NCI-H2227 (cell line): ENCODE data around the gene ZNF865.
A peak's percentile ranks its signal among the peaks of the same experiment; 100 is the strongest.
"Not testable (repeated sequence)": the region's sequence is repeated elsewhere in the genome, so short reads cannot be mapped to it uniquely, and the experiment has no call there.

Source experiments
- DNase-seq: peaks from one replicate; lab custom pipeline; 2025; ENCODE audit not compliant: unreplicated experiment; lab: John Stamatoyannopoulos, UW

ZNF865 gene

DNA sequence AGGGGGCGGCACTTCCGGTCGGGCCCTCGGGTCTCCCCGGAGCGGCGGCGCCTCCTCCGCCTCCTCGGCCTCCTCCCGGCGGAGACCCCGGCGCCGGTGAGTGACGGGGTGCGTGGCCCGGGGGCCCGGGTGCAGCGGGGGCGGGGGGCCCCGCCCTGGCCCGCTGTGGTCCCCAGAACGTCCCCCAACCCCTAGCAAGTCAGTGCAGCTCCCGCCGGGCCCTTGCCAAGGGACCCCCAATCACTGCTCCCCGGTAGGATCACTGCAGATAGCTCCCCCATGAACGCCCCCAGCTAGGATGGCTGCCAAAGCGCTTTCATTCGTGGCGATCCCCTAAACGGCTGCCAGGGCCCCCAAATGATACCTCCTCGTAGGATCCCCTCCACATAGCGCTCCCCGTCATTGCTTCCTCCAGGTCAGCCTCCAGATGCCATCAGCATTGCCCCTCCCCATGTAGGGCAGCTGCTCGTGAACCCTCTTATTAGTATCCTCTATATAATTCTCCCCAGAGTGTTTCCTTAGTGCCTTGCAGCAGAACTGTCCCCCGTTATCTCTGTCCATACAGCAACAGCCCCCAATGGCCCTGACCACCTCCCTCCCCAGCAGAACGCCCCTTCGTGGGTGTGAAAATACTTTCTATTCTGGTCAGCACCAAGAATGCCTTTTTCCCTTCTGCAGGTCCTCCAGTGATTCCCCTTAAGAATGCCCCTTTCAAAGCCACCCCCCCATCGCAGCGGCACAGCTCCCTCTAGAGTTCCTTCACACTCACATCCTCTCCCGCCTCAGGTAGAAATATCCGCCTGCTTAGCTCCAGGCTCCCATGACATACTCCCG lies at the start of gene ZNF865:
ZNF865 (plus strand) TSS at position 11 of the 834 bp plus-strand sequence. CDS start 7,972 bp downstream, outside the sequence.
- peak; percentile 94 for DNase-seq

DNA sequence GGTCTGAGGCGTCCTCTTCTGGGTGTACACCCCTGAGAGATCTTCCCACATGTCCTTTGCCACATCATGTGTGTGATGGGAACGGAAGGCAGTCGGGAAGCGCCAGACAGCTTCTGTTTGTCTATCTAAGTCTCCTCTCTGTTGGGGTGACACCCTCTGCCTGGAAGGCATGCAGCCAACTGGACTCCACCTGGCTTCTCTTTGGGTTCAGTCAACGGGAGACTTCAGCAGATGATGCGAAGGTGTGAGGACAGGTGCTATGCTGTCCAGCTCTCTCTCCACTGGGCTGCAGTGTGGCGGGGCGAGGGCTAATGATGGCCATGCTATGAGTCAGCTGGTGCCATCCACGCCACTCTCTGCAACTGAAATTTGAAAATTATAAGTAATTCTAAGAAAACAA lies 45.8 kb upstream of the ZNF865 start:
- DNase-seq: no peak

GRCh38 chr19:55563261-55563690 lies 42.2 kb upstream of the ZNF865 start:
- DNase-seq: peak; percentile 81

- DNase-seq: no peak
Measured at GRCh38 chr19:55566823-55567222, 38.6 kb upstream of the ZNF865 start.

GRCh38 chr19:55567708-55568328 lies 37.6 kb upstream of the ZNF865 start:
- DNase-seq: no peak

DNA sequence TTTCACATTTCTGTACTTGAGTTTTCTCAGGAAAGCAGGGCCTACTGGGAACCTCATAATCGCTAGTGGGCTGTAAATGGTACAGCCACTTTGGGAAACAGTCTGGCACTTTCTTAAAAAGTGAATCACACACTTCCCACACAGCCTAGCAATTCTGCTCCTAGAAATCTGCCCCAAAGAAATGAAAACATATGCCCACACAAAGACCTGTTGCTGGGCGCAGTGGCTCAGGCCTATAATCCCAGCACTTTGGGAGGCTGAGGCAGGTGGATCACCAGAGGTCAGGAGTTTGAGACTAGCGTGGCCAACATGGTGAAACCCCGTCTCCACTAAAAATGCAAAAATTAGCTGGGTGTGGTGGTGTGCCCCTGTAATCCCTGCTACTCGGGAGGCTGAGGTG lies 36.0 kb upstream of the ZNF865 start:
- DNase-seq: not testable (repeated sequence)

DNA sequence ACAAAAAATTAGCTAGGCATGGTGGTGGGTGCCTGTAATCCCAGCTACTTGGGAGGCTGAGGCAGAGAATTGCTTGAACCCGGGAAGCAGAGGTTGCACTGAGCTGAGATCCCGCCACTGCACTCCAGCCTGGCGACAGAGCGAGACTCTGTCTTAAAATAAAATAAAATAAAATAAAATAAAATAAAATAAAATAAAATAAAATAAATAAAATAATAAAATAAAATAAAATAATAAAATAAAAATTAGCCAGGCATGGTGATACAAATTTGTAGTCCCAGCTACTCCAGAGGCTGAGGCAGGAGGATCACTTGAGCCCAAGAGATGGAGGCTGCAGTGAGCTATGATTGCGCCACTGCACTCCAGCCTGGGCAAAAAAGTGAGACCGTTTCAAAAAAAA lies 31.5 kb upstream of the ZNF865 start:
- not testable (repeated sequence) for DNase-seq

GRCh38 chr19:55576746-55577145 lies 28.7 kb upstream of the ZNF865 start:
- no peak for DNase-seq

DNA sequence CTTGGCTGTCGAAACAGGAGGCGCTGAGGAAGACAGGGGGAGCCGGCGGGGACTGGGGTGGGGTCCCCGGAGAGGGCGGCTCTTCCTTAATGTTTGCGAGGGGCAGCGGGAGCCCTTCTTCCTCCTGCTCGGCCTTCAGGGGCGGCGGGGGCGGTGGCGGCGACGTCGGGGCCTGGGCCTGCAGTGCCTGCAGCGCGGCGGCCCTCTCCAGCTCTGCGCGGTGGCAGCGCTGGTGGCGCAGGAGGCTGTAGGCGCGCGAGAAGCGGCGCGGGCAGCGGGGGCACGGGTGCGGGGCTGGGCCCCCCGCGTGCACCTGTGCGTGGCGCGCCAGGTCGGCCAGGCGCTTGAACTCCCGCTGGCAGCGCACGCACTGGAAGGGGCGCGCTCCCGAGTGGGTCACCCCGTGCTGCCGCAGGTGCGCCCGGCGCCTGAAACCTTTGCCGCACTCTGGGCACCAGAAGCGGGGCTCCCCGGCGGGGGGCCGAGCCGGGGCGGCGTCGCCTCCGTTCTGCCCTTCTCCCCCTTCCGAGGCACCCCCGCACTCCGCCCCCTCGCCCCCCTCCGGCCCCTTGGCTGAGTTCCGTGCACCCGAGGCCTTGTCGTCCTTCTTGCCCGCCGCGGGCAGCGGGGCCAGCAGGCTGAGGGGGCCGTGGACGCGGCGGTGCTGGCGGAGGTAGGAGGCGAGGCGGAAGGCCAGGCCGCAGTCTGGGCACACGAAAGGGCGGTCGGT lies 27.3 kb upstream of the ZNF865 start:
- DNase-seq: no peak

- DNase-seq: no peak
Measured at GRCh38 chr19:55578761-55579747, 26.4 kb upstream of the ZNF865 start.

DNA sequence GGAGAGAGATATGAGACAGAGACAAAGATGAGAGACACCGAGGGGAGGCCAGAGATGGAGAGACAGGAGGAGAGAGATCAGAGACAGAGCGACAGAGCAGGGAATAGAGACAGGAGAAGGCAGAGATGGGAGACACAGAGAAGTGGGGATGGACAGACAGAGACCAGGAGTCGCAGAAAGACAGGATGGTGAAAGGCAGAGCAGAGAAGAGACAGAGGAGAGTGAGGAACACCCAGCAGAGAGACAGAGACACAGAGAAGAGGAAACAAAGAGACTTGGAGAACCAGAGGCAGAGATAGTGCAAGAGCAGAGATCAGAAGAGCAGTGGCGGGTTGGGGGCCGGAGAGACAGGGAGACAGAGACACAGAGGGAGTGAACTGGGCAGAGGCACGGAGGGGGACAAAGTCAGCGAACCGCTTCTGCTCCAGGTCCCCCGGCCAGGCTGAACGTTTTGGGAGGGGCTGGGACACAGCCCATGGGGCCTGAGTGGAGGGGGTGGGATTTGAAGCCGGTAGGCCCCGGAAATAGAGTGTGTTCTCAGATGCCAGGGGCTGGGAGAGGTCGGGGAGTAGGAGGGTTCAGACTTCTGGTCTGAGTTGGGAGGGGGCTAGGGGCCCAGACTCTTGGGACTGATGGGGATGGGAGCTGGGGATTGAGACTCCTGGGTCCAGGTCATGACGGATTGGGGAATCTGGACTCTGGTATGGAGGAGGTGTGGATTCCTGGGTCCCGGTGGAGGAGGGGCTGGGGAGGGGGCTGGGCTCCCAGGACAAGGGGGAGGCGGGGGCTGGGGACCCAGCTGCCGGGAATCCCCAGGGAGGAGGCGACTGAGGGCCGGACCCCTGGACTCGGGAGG lies 25.5 kb upstream of the ZNF865 start:
- peak; percentile 81 for DNase-seq

DNA sequence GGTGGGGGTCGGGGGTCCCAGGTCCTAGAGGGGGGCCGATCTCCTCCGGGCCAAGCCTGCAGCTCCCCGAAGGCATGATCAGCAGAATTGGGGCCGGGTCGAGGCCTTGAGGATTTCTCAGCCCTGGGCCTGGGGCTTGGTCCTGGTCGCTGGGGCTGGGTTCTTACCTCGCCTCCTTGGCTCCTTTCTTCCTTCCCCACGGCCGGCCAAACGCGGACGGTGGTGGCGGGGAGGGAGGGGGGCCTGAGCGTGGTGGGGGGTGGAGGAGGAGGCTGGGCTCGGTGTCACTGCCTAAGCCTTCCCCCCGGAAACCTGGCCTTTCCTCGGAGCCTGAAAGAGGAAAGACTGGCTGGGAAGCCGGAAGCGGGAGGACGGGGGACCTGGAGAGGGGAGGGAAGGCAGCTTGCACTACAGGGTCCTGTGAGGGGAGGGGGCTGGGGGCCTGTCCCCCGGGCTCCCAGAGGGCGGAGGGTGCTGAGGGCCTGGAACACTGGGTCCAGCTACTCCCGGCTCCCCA lies 24.8 kb upstream of the ZNF865 start, which contains the start of gene ZNF579:
ZNF579 (minus strand) TSS at position 221 of the 517 bp plus-strand sequence. CDS start 1,209 bp downstream, outside the sequence.
- DNase-seq: peak; percentile 99

DNA sequence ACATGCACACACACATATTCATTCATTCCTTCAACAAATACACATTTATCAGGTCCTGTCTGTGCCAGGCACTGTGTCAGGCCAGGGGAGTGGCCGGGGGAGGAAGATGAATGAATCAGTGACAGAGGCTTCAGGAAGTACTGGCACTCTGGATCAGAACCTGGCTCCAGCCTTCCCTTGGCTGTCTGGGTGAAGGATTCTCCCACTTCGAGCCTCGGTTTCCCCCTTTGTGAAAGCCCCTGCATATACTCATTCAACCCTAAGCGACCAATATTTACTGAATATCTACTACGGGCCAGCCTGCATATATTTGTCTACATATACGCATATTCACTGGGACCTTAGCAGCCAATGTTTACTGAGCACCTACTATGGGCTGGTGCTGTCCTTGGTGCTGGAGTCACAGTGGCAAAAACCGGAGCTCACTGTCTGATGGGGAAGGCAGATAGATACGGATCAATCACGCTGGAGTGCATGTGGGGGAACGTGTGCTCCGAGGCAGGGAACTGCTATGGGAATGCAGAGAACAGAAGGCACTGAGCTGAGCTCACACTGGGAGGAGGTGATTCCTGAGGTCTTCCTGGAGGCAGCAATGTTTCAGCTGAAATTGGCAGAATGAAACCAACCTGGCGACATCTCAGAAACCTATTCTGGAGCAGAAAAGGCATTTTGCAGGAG lies 24.2 kb upstream of the ZNF865 start:
- no peak for DNase-seq

- peak; percentile 57 for DNase-seq
Measured at GRCh38 chr19:55581823-55582223, 23.6 kb upstream of the ZNF865 start.

DNA sequence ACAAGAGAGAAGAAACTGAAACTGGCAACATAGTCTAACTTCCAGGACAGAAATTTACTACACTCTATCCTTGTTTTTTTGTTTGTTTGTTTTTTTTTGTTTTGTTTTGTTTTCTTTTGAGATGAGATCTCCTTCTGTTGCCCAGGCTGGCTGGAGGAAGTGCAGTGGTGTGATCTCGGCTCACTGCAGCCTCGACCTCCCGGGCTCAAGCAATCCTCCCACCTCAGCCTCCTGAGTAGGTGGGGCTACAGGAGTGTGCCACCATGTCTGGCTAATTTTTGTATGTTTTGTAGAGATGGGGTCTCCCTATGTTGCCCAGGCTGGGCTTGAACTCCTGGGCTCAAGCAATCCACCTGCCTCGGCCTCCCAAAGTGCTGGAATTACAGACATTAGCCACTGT lies 23.2 kb upstream of the ZNF865 start:
- DNase-seq: not testable (repeated sequence)

GRCh38 chr19:55583897-55584296 lies 21.6 kb upstream of the ZNF865 start:
- DNase-seq: not testable (repeated sequence)

DNA sequence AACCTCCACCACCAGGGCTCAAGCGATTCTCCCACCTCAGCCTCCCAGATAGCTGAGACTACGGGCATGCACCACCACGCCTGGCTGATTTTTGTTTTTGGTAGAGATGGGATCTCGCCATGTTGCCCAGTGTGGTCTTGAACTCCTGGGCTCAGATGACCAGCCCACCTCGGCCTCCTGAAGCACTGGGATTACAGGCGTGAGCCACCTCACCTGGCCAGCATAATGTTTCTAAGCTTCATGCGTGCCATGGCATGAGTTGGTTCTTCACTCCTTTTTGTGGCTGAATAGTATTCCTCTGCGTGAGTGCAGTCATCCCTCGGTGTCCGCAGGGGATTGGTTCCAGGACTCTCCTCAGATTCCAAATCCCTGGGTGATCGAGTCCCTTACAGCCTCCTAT lies 20.6 kb upstream of the ZNF865 start:
- DNase-seq: no peak

DNA sequence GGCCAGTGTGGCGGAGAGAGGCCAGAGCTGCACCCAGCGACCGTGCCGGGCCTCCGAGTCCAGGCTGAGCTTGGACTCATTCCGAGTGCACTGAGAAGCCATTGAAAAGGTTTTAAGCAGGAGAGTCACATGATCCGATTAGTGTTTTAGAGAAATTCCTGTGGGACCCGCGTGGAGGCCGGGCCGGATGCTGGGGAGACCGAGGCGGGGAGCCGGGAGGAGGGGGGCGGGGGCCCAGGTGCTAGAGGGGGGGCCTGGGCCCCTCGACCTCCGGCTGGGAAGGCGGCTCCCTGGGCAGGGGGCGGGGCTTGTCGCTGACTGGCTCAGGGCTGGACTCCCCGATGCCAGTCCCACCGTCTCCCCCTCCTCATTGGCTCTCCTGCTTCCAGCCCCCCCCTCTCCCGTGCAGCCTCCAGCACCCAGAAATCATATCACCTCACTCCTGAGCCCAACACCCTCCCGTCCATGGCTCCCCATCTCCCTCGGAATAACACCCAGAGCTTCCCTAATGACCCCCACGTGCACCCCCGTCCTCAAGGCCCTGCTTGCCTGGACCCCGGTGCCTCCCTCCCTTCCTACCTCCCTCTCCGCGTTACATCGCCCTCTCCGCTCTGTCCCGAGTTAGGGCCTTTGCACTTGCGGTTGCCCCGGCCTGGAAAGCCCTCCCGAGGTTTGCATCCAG lies 19.6 kb upstream of the ZNF865 start:
- peak; percentile 96 for DNase-seq
